Measurements from ENCODE around the gene ZNF664.

ZNF664 gene

GRCh38 chr12:124015494-124016461 lies 42.8 kb downstream of the ZNF664 start:
- H3K9me3 ChIP-seq (ENCODE audit: insufficient read depth, low read depth, low read length): no peaks in the 10 kb centered on the region
- peaks cover 30% of the 10 kb centered on the region for H3K36me3 ChIP-seq (ENCODE audit: insufficient read depth, low read length)
- no peaks in the 10 kb centered on the region for H3K4me1 ChIP-seq (ENCODE audit: insufficient read depth, low read length)
- 87% methylated on average over 13 of the region's 13 CpGs for WGBS
- no peak overlapping the region for H3K27ac ChIP-seq (ENCODE audit: low read depth, low read length)
- no peak overlapping the region for H3K4me3 ChIP-seq (ENCODE audit: low read length)
- H3K9ac ChIP-seq (ENCODE audit: low read depth, low read length): no peak overlapping the region
- H3K27me3 ChIP-seq (ENCODE audit: insufficient read depth, low read length): no peaks in the 10 kb centered on the region

DNA sequence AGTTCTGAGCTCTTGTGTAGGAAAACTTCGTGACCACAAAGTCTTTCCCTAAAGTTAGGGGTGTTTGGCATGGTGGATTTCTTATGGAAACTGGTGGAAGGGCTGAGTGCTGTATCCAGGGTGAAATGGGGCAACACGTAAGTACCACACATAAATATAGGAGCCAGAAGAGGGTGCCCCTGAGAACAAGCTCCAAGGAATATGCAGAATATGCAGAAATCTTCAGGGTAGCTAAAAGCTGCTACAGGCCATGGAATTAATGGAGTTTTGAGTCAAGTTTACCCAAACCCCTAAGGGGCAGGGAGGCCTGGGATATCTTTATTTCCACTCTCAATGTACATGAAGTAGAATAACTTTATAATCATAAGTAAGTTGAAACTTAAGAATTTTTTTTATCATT lies 44.0 kb downstream of the ZNF664 start:
- H3K36me3 ChIP-seq (ENCODE audit: insufficient read depth, low read length): peaks cover 18% of the 10 kb centered on the region
- no peaks in the 10 kb centered on the region for H3K9me3 ChIP-seq (ENCODE audit: insufficient read depth, low read depth, low read length)
- no peak overlapping the region for H3K27ac ChIP-seq (ENCODE audit: low read depth, low read length)
- WGBS: 90% methylated on average over 2 of the region's 2 CpGs
- H3K4me3 ChIP-seq (ENCODE audit: low read length): no peak overlapping the region
- H3K4me1 ChIP-seq (ENCODE audit: insufficient read depth, low read length): no peaks in the 10 kb centered on the region
- no peak overlapping the region for H3K9ac ChIP-seq (ENCODE audit: low read depth, low read length)
- H3K27me3 ChIP-seq (ENCODE audit: insufficient read depth, low read length): no peaks in the 10 kb centered on the region

DNA sequence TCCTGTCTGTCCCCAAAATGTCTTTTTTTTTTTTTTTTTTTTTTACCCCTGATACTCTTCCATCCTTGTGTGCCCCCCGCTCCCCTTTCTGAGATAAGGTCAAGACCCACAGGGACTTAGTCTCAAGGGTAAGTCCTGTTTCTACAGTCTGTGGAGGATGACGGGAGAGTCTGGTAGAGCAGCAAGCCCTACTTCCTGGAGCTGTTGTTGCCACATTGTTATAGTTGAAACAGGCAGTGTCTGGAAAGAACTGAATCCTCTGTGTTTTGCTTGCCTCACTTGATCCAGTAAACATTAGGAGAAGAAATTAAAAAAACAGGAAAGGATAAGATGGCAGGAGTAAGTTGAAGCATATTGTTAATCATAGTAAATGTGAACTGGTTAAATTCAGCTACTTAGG lies 45.5 kb downstream of the ZNF664 start:
- no peaks in the 10 kb centered on the region for H3K9me3 ChIP-seq (ENCODE audit: insufficient read depth, low read depth, low read length)
- no peak overlapping the region for H3K27ac ChIP-seq (ENCODE audit: low read depth, low read length)
- 87% methylated on average over 2 of the region's 2 CpGs for WGBS
- H3K27me3 ChIP-seq (ENCODE audit: insufficient read depth, low read length): no peaks in the 10 kb centered on the region
- no peaks in the 10 kb centered on the region for H3K4me1 ChIP-seq (ENCODE audit: insufficient read depth, low read length)
- no peak overlapping the region for H3K4me3 ChIP-seq (ENCODE audit: low read length)
- peaks cover 3% of the 10 kb centered on the region; the same call in 1 of the 2 replicates for H3K36me3 ChIP-seq (ENCODE audit: insufficient read depth, low read length)
- no peak overlapping the region for H3K9ac ChIP-seq (ENCODE audit: low read depth, low read length)

- Histone ChIP-seq H3K36me3 (ENCODE audit: insufficient read depth, low read length) (no peaks in the 10 kb centered on the region), H3K4me1 (ENCODE audit: insufficient read depth, low read length) (no peaks in the 10 kb centered on the region), H3K27ac (ENCODE audit: low read depth, low read length) (no peak overlapping the region), H3K9me3 (ENCODE audit: insufficient read depth, low read depth, low read length) (no peaks in the 10 kb centered on the region), H3K27me3 (ENCODE audit: insufficient read depth, low read length) (no peaks in the 10 kb centered on the region), H3K4me3 (ENCODE audit: low read length) (no peak overlapping the region), H3K9ac (ENCODE audit: low read depth, low read length) (no peak overlapping the region)
Observed at GRCh38 chr12:124019115-124019514, 46.1 kb downstream of the ZNF664 start.

DNA sequence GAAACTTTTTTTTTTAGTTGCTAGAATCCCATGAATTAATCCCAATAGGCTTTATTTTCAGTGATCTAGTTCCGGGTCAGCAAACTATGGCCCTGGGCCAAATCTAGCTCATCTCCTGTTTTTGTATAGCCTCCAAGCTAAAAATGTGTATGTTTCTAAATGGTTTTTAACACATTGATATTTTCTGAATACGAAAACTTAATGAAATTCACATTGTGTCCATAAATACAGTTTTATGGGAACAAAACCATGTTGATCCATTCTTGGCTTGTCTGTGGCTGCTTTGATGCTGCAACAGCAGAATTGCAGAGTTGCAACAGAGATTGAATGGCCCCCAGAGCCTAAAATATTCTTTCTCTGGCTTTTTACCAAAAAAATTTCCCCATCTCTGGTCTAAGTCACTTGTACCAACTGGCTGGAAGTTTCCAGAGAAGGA lies 47.5 kb downstream of the ZNF664 start:
- H3K36me3 ChIP-seq (ENCODE audit: insufficient read depth, low read length): no peaks in the 10 kb centered on the region
- H3K27me3 ChIP-seq (ENCODE audit: insufficient read depth, low read length): no peaks in the 10 kb centered on the region
- 92% methylated on average over 2 of the region's 2 CpGs for WGBS
- H3K9ac ChIP-seq (ENCODE audit: low read depth, low read length): no peak overlapping the region
- H3K9me3 ChIP-seq (ENCODE audit: insufficient read depth, low read depth, low read length): no peaks in the 10 kb centered on the region
- H3K4me1 ChIP-seq (ENCODE audit: insufficient read depth, low read length): no peaks in the 10 kb centered on the region
- H3K4me3 ChIP-seq (ENCODE audit: low read length): no peak overlapping the region
- H3K27ac ChIP-seq (ENCODE audit: low read depth, low read length): no peak overlapping the region

DNA sequence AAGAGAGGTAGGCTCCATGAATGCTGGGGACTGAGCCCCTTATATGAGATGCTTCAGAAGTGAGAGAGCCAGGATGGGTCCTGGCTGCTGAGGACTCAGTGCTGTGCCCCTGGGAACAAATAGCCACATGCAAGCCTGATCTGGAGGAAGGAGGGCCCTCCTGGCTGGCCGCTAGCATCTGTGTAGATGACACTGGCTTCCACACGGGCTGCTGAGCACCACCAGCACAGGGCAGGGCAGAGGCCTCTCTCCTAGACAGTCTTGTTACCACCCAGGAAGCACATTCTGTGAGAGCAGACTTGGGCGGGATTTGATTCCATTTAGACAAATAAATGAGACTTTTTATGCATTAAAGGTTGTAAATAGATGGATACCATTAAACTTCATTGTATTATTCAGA lies 48.0 kb downstream of the ZNF664 start:
- Histone ChIP-seq H3K4me3 (ENCODE audit: low read length) (no peak overlapping the region), H3K36me3 (ENCODE audit: insufficient read depth, low read length) (no peaks in the 10 kb centered on the region), H3K4me1 (ENCODE audit: insufficient read depth, low read length) (no peaks in the 10 kb centered on the region), H3K9ac (ENCODE audit: low read depth, low read length) (no peak overlapping the region), H3K9me3 (ENCODE audit: insufficient read depth, low read depth, low read length) (no peaks in the 10 kb centered on the region), H3K27me3 (ENCODE audit: insufficient read depth, low read length) (no peaks in the 10 kb centered on the region), H3K27ac (ENCODE audit: low read depth, low read length) (no peak overlapping the region)
- 73% methylated on average over 2 of the region's 3 CpGs for WGBS

GRCh38 chr12:124022161-124022560 lies 49.1 kb downstream of the ZNF664 start:
- Histone ChIP-seq H3K27me3 (ENCODE audit: insufficient read depth, low read length) (no peaks in the 10 kb centered on the region), H3K4me1 (ENCODE audit: insufficient read depth, low read length) (no peaks in the 10 kb centered on the region), H3K27ac (ENCODE audit: low read depth, low read length) (no peak overlapping the region), H3K36me3 (ENCODE audit: insufficient read depth, low read length) (no peaks in the 10 kb centered on the region), H3K9me3 (ENCODE audit: insufficient read depth, low read depth, low read length) (no peaks in the 10 kb centered on the region), H3K9ac (ENCODE audit: low read depth, low read length) (no peak overlapping the region), H3K4me3 (ENCODE audit: low read length) (no peak overlapping the region)
- 95% methylated on average over 2 of the region's 3 CpGs for WGBS

- Histone ChIP-seq H3K9me3 (ENCODE audit: insufficient read depth, low read depth, low read length) (no peaks in the 10 kb centered on the region), H3K27ac (ENCODE audit: low read depth, low read length) (no peak overlapping the region), H3K4me1 (ENCODE audit: insufficient read depth, low read length) (no peaks in the 10 kb centered on the region), H3K9ac (ENCODE audit: low read depth, low read length) (no peak overlapping the region), H3K4me3 (ENCODE audit: low read length) (no peak overlapping the region), H3K36me3 (ENCODE audit: insufficient read depth, low read length) (no peaks in the 10 kb centered on the region), H3K27me3 (ENCODE audit: insufficient read depth, low read length) (no peaks in the 10 kb centered on the region)
- WGBS: 83% methylated on average over 8 of the region's 8 CpGs
Observed at GRCh38 chr12:124024263-124024678, 51.3 kb downstream of the ZNF664 start.

DNA sequence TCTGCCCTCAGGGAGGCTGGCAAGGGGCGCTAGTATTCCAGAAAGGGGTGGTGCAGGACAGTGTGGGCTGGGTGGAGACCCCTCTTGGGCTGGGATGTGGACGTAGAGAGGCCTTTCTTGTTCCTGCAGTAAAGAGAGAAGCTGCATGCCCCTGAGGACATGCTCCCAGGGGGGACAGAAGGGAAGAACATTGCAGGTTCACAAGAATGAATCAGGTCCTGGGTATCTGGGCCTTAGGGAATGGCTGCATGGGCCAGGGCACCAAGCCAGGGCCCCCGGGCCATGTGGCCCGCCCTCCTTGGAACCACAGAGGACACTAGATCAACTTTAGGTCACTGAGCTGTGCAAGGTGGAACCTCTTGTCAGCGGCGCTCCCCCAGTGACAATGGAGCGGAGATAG lies 51.8 kb downstream of the ZNF664 start:
- 91% methylated on average over 7 of the region's 7 CpGs for WGBS
- H3K4me1 ChIP-seq (ENCODE audit: insufficient read depth, low read length): no peaks in the 10 kb centered on the region
- H3K4me3 ChIP-seq (ENCODE audit: low read length): no peak overlapping the region
- H3K27me3 ChIP-seq (ENCODE audit: insufficient read depth, low read length): no peaks in the 10 kb centered on the region
- H3K9me3 ChIP-seq (ENCODE audit: insufficient read depth, low read depth, low read length): no peaks in the 10 kb centered on the region
- no peaks in the 10 kb centered on the region for H3K36me3 ChIP-seq (ENCODE audit: insufficient read depth, low read length)
- H3K27ac ChIP-seq (ENCODE audit: low read depth, low read length): no peak overlapping the region
- H3K9ac ChIP-seq (ENCODE audit: low read depth, low read length): no peak overlapping the region

GRCh38 chr12:124025661-124026060 lies 52.6 kb downstream of the ZNF664 start:
- H3K27me3 ChIP-seq (ENCODE audit: insufficient read depth, low read length): no peaks in the 10 kb centered on the region
- H3K9ac ChIP-seq (ENCODE audit: low read depth, low read length): no peak overlapping the region
- H3K9me3 ChIP-seq (ENCODE audit: insufficient read depth, low read depth, low read length): no peaks in the 10 kb centered on the region
- no peak overlapping the region for H3K4me3 ChIP-seq (ENCODE audit: low read length)
- no peak overlapping the region for H3K27ac ChIP-seq (ENCODE audit: low read depth, low read length)
- H3K4me1 ChIP-seq (ENCODE audit: insufficient read depth, low read length): no peaks in the 10 kb centered on the region
- 69% methylated on average over 8 of the region's 8 CpGs for WGBS
- no peaks in the 10 kb centered on the region for H3K36me3 ChIP-seq (ENCODE audit: insufficient read depth, low read length)

- Histone ChIP-seq H3K36me3 (ENCODE audit: insufficient read depth, low read length) (no peaks in the 10 kb centered on the region), H3K27ac (ENCODE audit: low read depth, low read length) (no peak overlapping the region), H3K4me1 (ENCODE audit: insufficient read depth, low read length) (peaks cover 2% of the 10 kb centered on the region; the same call in 1 of the 2 replicates), H3K27me3 (ENCODE audit: insufficient read depth, low read length) (no peaks in the 10 kb centered on the region), H3K9me3 (ENCODE audit: insufficient read depth, low read depth, low read length) (no peaks in the 10 kb centered on the region), H3K4me3 (ENCODE audit: low read length) (no peak overlapping the region), H3K9ac (ENCODE audit: low read depth, low read length) (no peak overlapping the region)
- WGBS: 95% methylated on average over 13 of the region's 14 CpGs
Observed at GRCh38 chr12:124026755-124027745, 54.0 kb downstream of the ZNF664 start.
